K562 (cell line): ENCODE results near the gene CADM2. TPM values are rescaled to one million over a fixed set of nuclear protein-coding genes. Genes with fewer than 3 reads are reported as not detected.

Experiments
- ATAC-seq: fragments of 200-7000 bp; cut with Tn5 transposase; 3 replicates; pipeline ENCODE4 v1.9.1; 2020; ENCODE audit warnings: moderate library complexity
- BruUV-seq: library from RNA; stranded (reverse); fragments of 400-500 nt; replicated peaks from 2 replicates; lab custom pipeline; 2021; lab: Mats Ljungman, UMichigan
- CTCF ChIA-PET: fragments of 300-600 bp; formaldehyde crosslinking; extraction: SDS; loops from one replicate; lab custom pipeline; 2021; ENCODE audit warnings: low intra/inter-chr PET ratio; lab: Yijun Ruan, JAX
- POLR2A ChIA-PET: fragments of 300-600, 350-650 bp; sonication (Branson Sonifier 250); formaldehyde crosslinking; extraction: SDS; loops from one replicate; lab custom pipeline; 2021; ENCODE audit warnings: antibody characterized with exemption, inconsistent platforms; lab: Yijun Ruan, JAX
- DNase-seq, 4 experiments: peaks; one replicate each; pipeline versions ENCODE4 v3.0.0 to v3.0.0-alpha.2; 2011 to 2018; ENCODE audit warnings: low spot score in 3 of 4, mixed read lengths in 3 of 4; ENCODE audit errors: extremely low read depth in 1 of 4
- FAIRE-seq: peaks from 2 replicates; lab custom pipeline; 2011; peaks lifted over from hg19 to GRCh38; lab: Jason Lieb, UNC
- H2AFZ ChIP-seq: 2 replicates; pipeline ENCODE4 v1.6.0; 2011; ENCODE audit warnings: low read depth, low read length, control low read depth, inconsistent platforms
- H3K27ac ChIP-seq: fragments of 200-600 bp; 3 replicates; pipeline ENCODE4 v1.8.0; 2011; ENCODE audit warnings: low read depth, mild to moderate bottlenecking, control low read depth, inconsistent platforms, low read length, moderate library complexity, mixed read lengths; ENCODE audit errors: extremely low read depth
- H3K27me3 ChIP-seq, 2 experiments: fragments of 300-600 bp in 1 of 2; 2 replicates in 1 of 2; 3 replicates in 1 of 2; pipeline versions ENCODE4 v1.6.0 to v1.8.0; 2011; ENCODE audit warnings: inconsistent platforms in 2 of 2, low read length in 2 of 2, mild to moderate bottlenecking in 1 of 2, mixed read lengths in 1 of 2, moderate library complexity in 1 of 2; ENCODE audit not compliant: control insufficient read depth in 2 of 2, insufficient read depth in 2 of 2
- H3K36me3 ChIP-seq: fragments of 300-600 bp; 3 replicates; pipeline ENCODE4 v1.8.0; 2011; ENCODE audit warnings: mild to moderate bottlenecking, low read length, inconsistent platforms; ENCODE audit not compliant: control insufficient read depth, insufficient read depth
- H3K4me1 ChIP-seq, 2 experiments: fragments of 200-600 bp in 1 of 2; replicated peaks in 1 of 2; 2 replicates in 1 of 2; 3 replicates in 1 of 2; pipeline versions ENCODE4 v1.5.1 to v1.8.0; 2011; ENCODE audit warnings: inconsistent platforms in 2 of 2, low read length in 2 of 2, mild to moderate bottlenecking in 1 of 2, mixed read lengths in 1 of 2, moderate library complexity in 1 of 2; ENCODE audit not compliant: control insufficient read depth in 2 of 2, insufficient read depth in 2 of 2
- H3K4me2 ChIP-seq: 2 replicates; pipeline ENCODE4 v1.6.1; 2011; ENCODE audit warnings: low read length, control low read depth, inconsistent platforms, mixed read lengths; ENCODE audit not compliant: insufficient read depth
- H3K4me3 ChIP-seq: fragments of 200-600 bp; sonication (generic), shearing (Covaris generic); 2 replicates; pipeline ENCODE4 v1.5.1; 2016; ENCODE audit warnings: control low read depth, inconsistent platforms
- H3K79me2 ChIP-seq: fragments of 200-600 bp; 3 replicates; pipeline ENCODE4 v1.8.0; 2011; ENCODE audit warnings: low read length, inconsistent platforms; ENCODE audit not compliant: control insufficient read depth, insufficient read depth
- H3K9ac ChIP-seq, 2 experiments: 2 replicates each; pipeline versions ENCODE4 v1.6.0 to v1.6.1; 2011; ENCODE audit warnings: low read depth in 2 of 2, low read length in 2 of 2, control low read depth in 1 of 2, inconsistent platforms in 1 of 2, mild to moderate bottlenecking in 1 of 2, mixed read lengths in 1 of 2; ENCODE audit not compliant: insufficient read depth in 1 of 2
- H3K9me1 ChIP-seq: one replicate; pipeline ENCODE4 v1.6.0; 2011; ENCODE audit warnings: inconsistent platforms, mild to moderate bottlenecking, low read length, moderate library complexity; ENCODE audit not compliant: control insufficient read depth, insufficient read depth
- H3K9me3 ChIP-seq: replicated peaks from 2 replicates; pipeline ENCODE4 v1.5.1; 2011; ENCODE audit warnings: low read depth, low read length, inconsistent platforms; ENCODE audit not compliant: control insufficient read depth, insufficient read depth
- H4K20me1 ChIP-seq: replicated peaks from 2 replicates; pipeline ENCODE4 v1.6.1; 2011; ENCODE audit warnings: low read length, inconsistent platforms, mixed read lengths; ENCODE audit not compliant: control insufficient read depth, insufficient read depth
- FOXM1 ChIP-seq, 2 experiments: fragments of 450-650 bp in 1 of 2; sonication (generic) in 1 of 2; formaldehyde crosslinking in 1 of 2; IDR thresholded peaks; 2 replicates each; pipeline versions ENCODE4 v1.6.1 to v1.9.0; 2017 to 2022; ENCODE audit warnings: low read depth in 2 of 2, mild to moderate bottlenecking in 2 of 2, missing genetic modification reagents in 1 of 2, moderate library complexity in 1 of 2
- GATAD2B ChIP-seq: fragments of 450-650 bp; IDR thresholded peaks from 2 replicates; pipeline ENCODE4 v1.6.1; 2017; ENCODE audit warnings: mild to moderate bottlenecking, borderline replicate concordance
- HDAC6 ChIP-seq: IDR thresholded peaks from 2 replicates; pipeline ENCODE4 v1.6.1; 2012; ENCODE audit warnings: low read depth, mild to moderate bottlenecking, control low read depth, inconsistent platforms, low read length, moderate library complexity
- MECOM ChIP-seq: fragments of 250-450 bp; sonication (Bioruptor Pico); IDR thresholded peaks from 2 replicates; pipeline ENCODE4 v1.8.0; 2022; ENCODE audit warnings: inconsistent platforms
- MEIS2 ChIP-seq: fragments of 450-650 bp; IDR thresholded peaks from 2 replicates; pipeline ENCODE4 v1.6.1; 2014; ENCODE audit warnings: mild to moderate bottlenecking; ENCODE audit not compliant: partially characterized antibody
- NR2C2 ChIP-seq, 2 experiments: fragments of 200-800 bp in 1 of 2; sonication (Bioruptor generic) in 1 of 2; sonication (generic) in 1 of 2; formaldehyde crosslinking in 1 of 2; IDR thresholded peaks; 2 replicates each; pipeline versions ENCODE4 v1.6.1 to v1.8.0; 2016 to 2022; ENCODE audit warnings: mild to moderate bottlenecking in 1 of 2, missing compliant biosample characterization in 1 of 2, missing genetic modification characterization in 1 of 2, missing genetic modification reagents in 1 of 2
- ZNF766 ChIP-seq: fragments of 200-800 bp; sonication (Bioruptor generic); conservative IDR thresholded peaks from 2 replicates; pipeline ENCODE4 v1.6.1; 2016; ENCODE audit warnings: missing genetic modification characterization, missing compliant biosample characterization
- WGBS: fragments of 100-300 bp; shearing (Covaris generic); methylation state at CpG from one replicate; pipeline ENCODE4 v1.1.6; 2016; ENCODE audit warnings: low coverage, mixed read lengths; ENCODE audit not compliant: insufficient coverage; ENCODE audit errors: missing lambda C conversion rate; 5-methylcytosine and 5-hydroxymethylcytosine counted together
- in situ Hi-C: fragments of 300-500 bp; cut with MboI; formaldehyde crosslinking; loops from 4 replicates; pipeline ENCODE4 v1.15.0; 2018; ENCODE audit warnings: inconsistent platforms, mixed read lengths
- intact Hi-C: fragments of 100-400 bp; cut with micrococcal nuclease; formaldehyde crosslinking; loops from 2 replicates; pipeline ENCODE4 v1.14.2; 2022
- polyA plus RNA-seq, 8 experiments: library from polyadenylated mRNA; depleted of rRNA in 4 of 8; stranded (reverse) in 5 of 8; unstranded in 3 of 8; fragments of >200 nt; fragmentation: Nextera tagmentation in 2 of 8; fragmentation: Illumina TruSeq in 1 of 8; extraction: Ambion mirVana in 2 of 8; extraction: Trizol in 1 of 8; gene quantifications; 2 replicates each; pipeline versions ENCODE4 v1.2.1 to v1.2.3, GENCODE V29; 2011 to 2014; ENCODE audit warnings: inconsistent platforms in 1 of 8, missing spikeins in 1 of 8
- total RNA-seq, 7 experiments: library from RNA; depleted of rRNA in 6 of 7; stranded (reverse); fragments of >200 nt in 6 of 7; fragmentation: Illumina TruSeq in 2 of 7; extraction: Trizol in 2 of 7; gene quantifications; 2 replicates each; pipeline versions ENCODE4 v1.2.1 to v1.2.3, GENCODE V29; 2011 to 2021; ENCODE audit warnings: low replicate concordance in 1 of 7
- TF ChIP-seq, protein P1 (sequence below): sonication (generic); formaldehyde crosslinking; IDR thresholded peaks from 2 replicates; pipeline ENCODE4 v1.8.0; 2022; ENCODE audit warnings: missing genetic modification reagents, mild to moderate bottlenecking, moderate library complexity, borderline replicate concordance
- TF ChIP-seq, protein P2 (sequence below): fragments of 450-650 bp; formaldehyde crosslinking; IDR thresholded peaks from 2 replicates; pipeline ENCODE4 v1.4.0; 2022; ENCODE audit warnings: missing genetic modification characterization

CADM2 gene
- total and polyA plus RNA-seq, 9 of the 15 experiments (the other 6 are each of a cell fraction or from before 2014, with no cell fraction given), result 0.11 to 3.2 (median 0.95) TPM

DNA sequence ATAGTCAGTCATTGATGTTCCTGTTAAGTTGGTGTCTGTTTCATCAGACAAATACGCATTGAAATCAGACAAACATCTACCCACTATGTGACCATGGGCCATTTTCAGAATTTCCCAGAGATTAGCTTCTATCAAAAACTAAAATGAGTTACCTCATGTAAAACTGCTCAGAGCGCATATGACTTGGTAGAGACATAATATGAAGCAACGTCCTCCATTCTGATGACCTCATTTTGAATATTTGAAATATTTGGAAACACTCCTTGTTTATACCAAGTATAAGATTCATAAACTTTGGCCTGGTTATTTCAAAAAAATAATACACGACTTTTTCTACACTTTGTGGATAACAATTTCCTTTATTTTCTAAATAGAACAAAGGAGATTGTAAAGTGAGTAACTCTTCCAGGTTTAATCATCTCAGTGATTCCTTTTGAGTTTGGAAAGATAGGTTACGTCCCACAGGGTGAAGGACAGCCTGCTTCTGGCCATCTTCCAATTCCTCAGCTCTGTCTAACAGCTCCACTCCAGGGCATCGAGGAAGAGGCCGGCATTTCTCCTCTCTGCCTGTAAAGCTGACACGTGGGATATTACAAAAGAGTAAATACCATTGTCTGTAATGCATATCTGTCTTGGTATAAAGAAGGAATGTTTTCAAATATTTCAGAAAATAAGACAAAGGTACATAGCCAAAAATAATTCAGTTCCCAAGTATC lies 122.6 kb downstream of the CADM2 start:
- no peak overlapping the region for H3K4me3 ChIP-seq
- no peak overlapping the region for H3K27ac ChIP-seq
- WGBS, result 0% methylated on average over 7 of the region's 8 CpGs
- ChIA-PET CTCF (no interaction called here), POLR2A (no interaction called here)
- intact Hi-C loops, result no loop called here
- H3K9ac ChIP-seq, result no peak overlapping the region
- no peak overlapping the region for H2AFZ ChIP-seq
- H3K9me1 ChIP-seq, result no peaks in the 10 kb centered on the region
- in situ Hi-C loops, result no loop called here
- no peak for FAIRE-seq
- no peaks in the 10 kb centered on the region for H4K20me1 ChIP-seq
- no TSS peak for BruUV-seq
- no peaks in the 10 kb centered on the region for H3K27me3 ChIP-seq
- no peak for ATAC-seq
- no peak for DNase-seq
- H3K4me1 ChIP-seq, result no peaks in the 10 kb centered on the region
- H3K36me3 ChIP-seq, result no peaks in the 10 kb centered on the region
- no peaks in the 10 kb centered on the region for H3K79me2 ChIP-seq
- no peak overlapping the region for H3K4me2 ChIP-seq
- no peaks in the 10 kb centered on the region for H3K9me3 ChIP-seq
- no peak for TF ChIP-seq NR2C2 (CRISPR knock-in tag; IDR thresholded peaks at IDR 0.05)
- TF ChIP-seq NR2C2 (tag; IDR thresholded peaks at IDR 0.05), result no peak
- no peak for TF ChIP-seq MEIS2
- TF ChIP-seq FOXM1 (IDR thresholded peaks at IDR 0.05; ENCODE audit: low read depth), result no peak
- TF ChIP-seq FOXM1 (CRISPR knock-in tag; IDR thresholded peaks at IDR 0.05; ENCODE audit: low read depth), result no peak

DNA sequence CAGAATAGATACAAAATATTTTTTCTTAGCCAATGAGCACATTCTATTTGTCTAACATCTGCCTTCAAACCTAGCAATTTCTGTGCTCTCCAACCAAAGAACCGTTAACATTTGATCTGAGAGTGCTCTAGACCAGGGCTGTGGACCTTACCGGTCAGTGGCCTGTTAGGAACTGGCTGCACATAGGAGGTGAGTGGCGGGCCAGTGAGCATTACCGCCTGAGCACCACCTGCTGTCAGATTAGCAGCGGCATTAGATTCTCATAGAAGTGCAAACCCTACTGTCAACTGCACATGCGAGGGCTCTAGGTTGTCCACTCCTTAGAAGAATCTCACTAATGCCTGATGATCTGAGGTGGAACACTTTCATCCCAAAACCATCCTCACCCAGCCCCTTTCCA lies 131.7 kb downstream of the CADM2 start:
- 0% methylated on average over 6 of the region's 6 CpGs for WGBS
- Histone ChIP-seq H3K4me2 (no peak overlapping the region), H3K36me3 (no peaks in the 10 kb centered on the region), H3K27me3 (no peaks in the 10 kb centered on the region), H3K9me1 (no peaks in the 10 kb centered on the region), H3K4me1 (no peaks in the 10 kb centered on the region), H3K9me3 (no peaks in the 10 kb centered on the region), H2AFZ (no peak overlapping the region), H3K27ac (no peak overlapping the region), H4K20me1 (no peaks in the 10 kb centered on the region), H3K4me3 (no peak overlapping the region), H3K9ac (no peak overlapping the region), H3K79me2 (no peaks in the 10 kb centered on the region)
- in situ Hi-C loops (no loop called here), intact Hi-C loops (no loop called here)
- TF ChIP-seq, protein P1, sequence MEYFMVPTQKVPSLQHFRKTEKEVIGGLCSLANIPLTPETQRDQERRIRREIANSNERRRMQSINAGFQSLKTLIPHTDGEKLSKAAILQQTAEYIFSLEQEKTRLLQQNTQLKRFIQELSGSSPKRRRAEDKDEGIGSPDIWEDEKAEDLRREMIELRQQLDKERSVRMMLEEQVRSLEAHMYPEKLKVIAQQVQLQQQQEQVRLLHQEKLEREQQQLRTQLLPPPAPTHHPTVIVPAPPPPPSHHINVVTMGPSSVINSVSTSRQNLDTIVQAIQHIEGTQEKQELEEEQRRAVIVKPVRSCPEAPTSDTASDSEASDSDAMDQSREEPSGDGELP (CRISPR knock-in tag), result no peak
- no peak for TF ChIP-seq ZNF766 (CRISPR knock-in tag)
- no peak for TF ChIP-seq MECOM (CRISPR knock-in tag)
- TF ChIP-seq HDAC6, result no peak
- no peak for TF ChIP-seq GATAD2B
- TF ChIP-seq, protein P2, sequence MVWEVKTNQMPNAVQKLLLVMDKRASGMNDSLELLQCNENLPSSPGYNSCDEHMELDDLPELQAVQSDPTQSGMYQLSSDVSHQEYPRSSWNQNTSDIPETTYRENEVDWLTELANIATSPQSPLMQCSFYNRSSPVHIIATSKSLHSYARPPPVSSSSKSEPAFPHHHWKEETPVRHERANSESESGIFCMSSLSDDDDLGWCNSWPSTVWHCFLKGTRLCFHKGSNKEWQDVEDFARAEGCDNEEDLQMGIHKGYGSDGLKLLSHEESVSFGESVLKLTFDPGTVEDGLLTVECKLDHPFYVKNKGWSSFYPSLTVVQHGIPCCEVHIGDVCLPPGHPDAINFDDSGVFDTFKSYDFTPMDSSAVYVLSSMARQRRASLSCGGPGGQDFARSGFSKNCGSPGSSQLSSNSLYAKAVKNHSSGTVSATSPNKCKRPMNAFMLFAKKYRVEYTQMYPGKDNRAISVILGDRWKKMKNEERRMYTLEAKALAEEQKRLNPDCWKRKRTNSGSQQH (CRISPR knock-in tag), result no peak
- FAIRE-seq, result no peak
- POLR2A ChIA-PET, result no interaction called here
- CTCF ChIA-PET, result no interaction called here
- no TSS peak for BruUV-seq
- no peak for DNase-seq
- no peak for ATAC-seq
